ENCODE data around the gene HABP2.

HABP2 gene

GRCh38 chr10:113617086-113617485 lies 64.2 kb downstream of the HABP2 start:
- no peak for DNase-seq
- in situ Hi-C loops (cut with HindIII; ENCODE audit: low pct_ligation_motif_present, low pct_unique_long_range_greater_than_20kb, low sequenced_read_pairs) = no loop called here

GRCh38 chr10:113618338-113618737 lies 65.5 kb downstream of the HABP2 start:
- DNase-seq = no peak
- in situ Hi-C loops (cut with HindIII; ENCODE audit: low pct_ligation_motif_present, low pct_unique_long_range_greater_than_20kb, low sequenced_read_pairs) = no loop called here

GRCh38 chr10:113619401-113619800 lies 66.5 kb downstream of the HABP2 start:
- DNase-seq = no peak
- in situ Hi-C loops (cut with HindIII; ENCODE audit: low pct_ligation_motif_present, low pct_unique_long_range_greater_than_20kb, low sequenced_read_pairs) = no loop called here

GRCh38 chr10:113620511-113620910 lies 67.7 kb downstream of the HABP2 start:
- DNase-seq = no peak
- in situ Hi-C loops (cut with HindIII; ENCODE audit: low pct_ligation_motif_present, low pct_unique_long_range_greater_than_20kb, low sequenced_read_pairs) = no loop called here

- in situ Hi-C loops (cut with HindIII; ENCODE audit: low pct_ligation_motif_present, low pct_unique_long_range_greater_than_20kb, low sequenced_read_pairs) = no loop called here
- no peak for DNase-seq
Observed at GRCh38 chr10:113620936-113621335, 68.1 kb downstream of the HABP2 start.

GRCh38 chr10:113621799-113622198 lies 68.9 kb downstream of the HABP2 start:
- in situ Hi-C loops (cut with HindIII; ENCODE audit: low pct_ligation_motif_present, low pct_unique_long_range_greater_than_20kb, low sequenced_read_pairs) = no loop called here
- DNase-seq = no peak

- DNase-seq = no peak
- in situ Hi-C loops (cut with HindIII; ENCODE audit: low pct_ligation_motif_present, low pct_unique_long_range_greater_than_20kb, low sequenced_read_pairs) = no loop called here
Observed at GRCh38 chr10:113622831-113623230, 70.0 kb downstream of the HABP2 start.

GRCh38 chr10:113625461-113626186 lies 72.8 kb downstream of the HABP2 start:
- in situ Hi-C loops (cut with HindIII; ENCODE audit: low pct_ligation_motif_present, low pct_unique_long_range_greater_than_20kb, low sequenced_read_pairs) = no loop called here
- no peak for DNase-seq

- in situ Hi-C loops (cut with HindIII; ENCODE audit: low pct_ligation_motif_present, low pct_unique_long_range_greater_than_20kb, low sequenced_read_pairs) = no loop called here
- DNase-seq = no peak
Observed at GRCh38 chr10:113626809-113627355, 74.0 kb downstream of the HABP2 start.

GRCh38 chr10:113627836-113628235 lies 75.0 kb downstream of the HABP2 start:
- no peak for DNase-seq
- in situ Hi-C loops (cut with HindIII; ENCODE audit: low pct_ligation_motif_present, low pct_unique_long_range_greater_than_20kb, low sequenced_read_pairs) = no loop called here

- in situ Hi-C loops (cut with HindIII; ENCODE audit: low pct_ligation_motif_present, low pct_unique_long_range_greater_than_20kb, low sequenced_read_pairs) = no loop called here
Observed at GRCh38 chr10:113628607-113629153, 75.8 kb downstream of the HABP2 start.

GRCh38 chr10:113630929-113631533 lies 78.2 kb downstream of the HABP2 start:
- no peak for DNase-seq
- in situ Hi-C loops (cut with HindIII; ENCODE audit: low pct_ligation_motif_present, low pct_unique_long_range_greater_than_20kb, low sequenced_read_pairs) = no loop called here

More at GRCh38 chr10:113628607-113629153, 75.8 kb downstream of the HABP2 start:
- DNase-seq = no peak

- in situ Hi-C loops (cut with HindIII; ENCODE audit: low pct_ligation_motif_present, low pct_unique_long_range_greater_than_20kb, low sequenced_read_pairs) = no loop called here
- no peak for DNase-seq
Observed at GRCh38 chr10:113631684-113632367, 79.0 kb downstream of the HABP2 start.

Measured in ACHN (cell line).